GM19043 (cell line): ENCODE data around the gene NUB1.
A peak's percentile ranks its signal among the peaks of the same experiment; 100 is the strongest.
"Not testable (repeated sequence)": the region's sequence is repeated elsewhere in the genome, so short reads cannot be mapped to it uniquely, and the experiment has no call there.

ENCODE experiments used
- ATAC-seq: cut with Tn5 transposase; IDR thresholded peaks from one replicate; pipeline ENCODE4 v1.9.1; 2021; ENCODE audit warnings: low read depth; ENCODE audit not compliant: unreplicated experiment

NUB1 gene, protein sequence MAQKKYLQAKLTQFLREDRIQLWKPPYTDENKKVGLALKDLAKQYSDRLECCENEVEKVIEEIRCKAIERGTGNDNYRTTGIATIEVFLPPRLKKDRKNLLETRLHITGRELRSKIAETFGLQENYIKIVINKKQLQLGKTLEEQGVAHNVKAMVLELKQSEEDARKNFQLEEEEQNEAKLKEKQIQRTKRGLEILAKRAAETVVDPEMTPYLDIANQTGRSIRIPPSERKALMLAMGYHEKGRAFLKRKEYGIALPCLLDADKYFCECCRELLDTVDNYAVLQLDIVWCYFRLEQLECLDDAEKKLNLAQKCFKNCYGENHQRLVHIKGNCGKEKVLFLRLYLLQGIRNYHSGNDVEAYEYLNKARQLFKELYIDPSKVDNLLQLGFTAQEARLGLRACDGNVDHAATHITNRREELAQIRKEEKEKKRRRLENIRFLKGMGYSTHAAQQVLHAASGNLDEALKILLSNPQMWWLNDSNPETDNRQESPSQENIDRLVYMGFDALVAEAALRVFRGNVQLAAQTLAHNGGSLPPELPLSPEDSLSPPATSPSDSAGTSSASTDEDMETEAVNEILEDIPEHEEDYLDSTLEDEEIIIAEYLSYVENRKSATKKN

DNA sequence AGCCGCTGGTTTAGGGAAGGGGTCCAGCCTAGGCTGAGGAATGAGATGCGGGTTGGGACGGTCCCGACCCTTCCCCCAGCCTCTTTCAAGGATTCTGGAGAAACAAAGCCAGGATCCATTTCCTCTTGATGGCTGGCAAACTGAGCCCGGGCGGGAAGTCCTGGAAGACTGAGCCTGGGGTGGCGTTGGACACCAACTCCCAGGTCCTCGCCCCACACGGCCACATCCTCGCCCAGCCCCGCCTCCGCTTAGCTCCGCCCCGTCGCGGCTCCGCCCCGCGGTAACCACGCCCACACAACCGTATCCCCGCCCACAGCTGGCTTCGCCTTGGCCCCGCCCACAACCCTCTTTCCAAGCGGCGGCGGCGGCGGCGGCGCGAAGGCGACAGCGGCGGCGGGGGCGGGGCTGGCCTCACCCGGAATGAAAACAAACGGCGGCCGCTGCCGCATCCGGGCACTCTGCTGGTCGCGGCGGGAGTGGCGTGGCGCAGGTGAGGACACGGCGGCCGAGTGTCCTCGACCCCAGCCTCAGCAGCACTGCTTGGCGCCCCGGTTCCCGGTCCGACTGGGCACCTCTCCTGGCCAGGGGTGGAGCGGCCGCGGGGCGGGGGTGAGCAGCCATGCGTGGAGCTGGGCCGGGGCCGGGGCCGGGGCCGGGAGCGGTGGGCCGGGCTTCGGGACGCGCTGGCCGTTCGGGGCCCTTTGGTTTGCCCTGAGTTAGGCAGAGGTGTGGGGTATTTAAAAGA, at the start of gene NUB1:
Gene NUB1, plus strand, starts transcription at position 456 of the 745 bp plus-strand sequence. CDS start 3,538 bp downstream, outside the sequence.
- ATAC-seq: peak; percentile 50

DNA sequence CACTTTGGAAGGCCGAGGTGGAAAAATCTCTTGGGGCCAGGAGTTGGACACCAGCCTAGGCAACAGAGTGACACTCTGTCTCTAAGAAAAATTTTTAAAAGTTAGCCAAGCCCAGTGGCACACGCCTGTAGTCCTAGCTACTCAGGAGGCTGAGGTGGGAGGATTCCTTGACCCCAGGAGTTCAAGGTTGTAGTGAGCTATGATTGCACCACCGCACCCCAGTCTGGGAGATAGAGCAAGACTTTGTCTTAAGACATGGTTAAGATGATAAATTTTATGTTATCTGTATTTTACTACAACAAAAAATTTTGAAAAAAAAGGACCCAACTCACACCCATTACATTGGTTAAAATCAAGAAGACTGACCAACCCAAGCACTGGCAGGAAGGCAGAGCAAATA, 48.8 kb upstream of the NUB1 start:
- no peak for ATAC-seq

DNA sequence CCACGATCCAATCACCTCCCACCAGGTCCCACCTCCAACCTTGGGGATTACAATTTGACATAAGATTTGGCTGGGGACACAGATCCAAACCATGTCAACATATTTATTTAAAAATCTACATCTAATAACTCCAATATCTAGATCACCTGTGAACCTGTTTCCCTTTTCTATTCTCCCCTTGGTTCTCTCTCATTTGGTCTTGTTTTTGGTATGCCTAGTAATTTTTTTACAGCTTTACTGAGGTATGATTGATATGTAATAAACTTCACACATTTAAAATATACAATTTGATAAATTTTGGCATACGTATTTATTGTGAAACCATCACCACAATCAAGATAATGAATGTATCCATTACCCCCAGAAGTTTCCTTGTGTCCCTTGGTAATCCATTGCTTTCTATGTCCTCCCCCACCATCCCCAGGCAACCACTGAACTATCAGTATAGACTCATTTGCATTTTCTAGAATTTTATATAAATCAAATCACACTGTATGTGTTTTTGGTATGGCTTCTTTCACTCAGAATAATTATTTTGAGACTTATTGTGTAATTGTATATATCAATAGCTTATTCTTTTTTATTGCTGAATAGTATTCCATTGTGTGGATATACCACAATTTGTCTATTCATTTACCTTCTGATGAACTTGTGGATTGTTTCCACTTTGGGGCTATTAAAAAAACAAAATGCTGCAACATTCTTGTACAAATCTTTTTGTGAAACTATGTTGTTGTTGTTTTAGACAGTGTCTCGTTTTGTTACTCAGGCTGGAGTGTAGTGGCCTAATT, 45.2 kb upstream of the NUB1 start:
- ATAC-seq: no peak

DNA sequence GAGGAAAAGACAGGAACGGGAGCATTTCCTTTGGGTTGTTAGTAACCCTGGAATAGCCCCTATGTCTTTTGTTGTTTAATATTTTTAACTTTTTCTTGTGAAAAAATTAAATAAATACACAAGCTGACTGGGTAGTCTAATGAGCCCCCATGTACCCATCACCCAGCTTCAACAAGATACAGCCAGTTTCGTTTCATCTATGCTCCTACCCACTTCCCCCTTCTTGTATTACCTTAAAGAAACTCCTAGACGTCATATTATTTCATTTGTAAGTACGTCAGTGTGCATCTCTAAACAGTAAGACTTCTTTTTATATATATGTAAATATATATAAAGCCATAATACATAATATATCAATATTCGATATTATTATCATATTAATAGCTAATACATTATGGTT, 42.8 kb upstream of the NUB1 start:
- no peak for ATAC-seq

DNA sequence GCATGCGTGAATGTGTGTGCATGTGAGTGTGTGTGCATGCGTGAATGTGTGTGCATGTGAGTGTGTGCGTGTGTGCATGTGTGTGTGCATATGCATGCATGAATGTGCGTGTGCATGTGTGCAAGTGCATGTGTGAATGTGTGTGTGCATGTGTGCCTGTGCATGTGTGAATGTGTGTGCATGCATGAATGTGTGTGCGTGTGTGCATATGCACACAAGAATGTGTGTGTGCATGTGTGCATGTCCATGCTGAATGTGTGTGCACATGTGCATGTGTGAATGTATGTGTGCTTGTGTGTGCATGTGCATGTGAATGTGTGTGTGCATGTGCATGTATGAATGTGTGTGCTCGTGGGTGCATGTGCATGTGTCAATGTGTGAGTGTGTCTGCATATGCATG, 42.1 kb upstream of the NUB1 start:
- no peak for ATAC-seq

DNA sequence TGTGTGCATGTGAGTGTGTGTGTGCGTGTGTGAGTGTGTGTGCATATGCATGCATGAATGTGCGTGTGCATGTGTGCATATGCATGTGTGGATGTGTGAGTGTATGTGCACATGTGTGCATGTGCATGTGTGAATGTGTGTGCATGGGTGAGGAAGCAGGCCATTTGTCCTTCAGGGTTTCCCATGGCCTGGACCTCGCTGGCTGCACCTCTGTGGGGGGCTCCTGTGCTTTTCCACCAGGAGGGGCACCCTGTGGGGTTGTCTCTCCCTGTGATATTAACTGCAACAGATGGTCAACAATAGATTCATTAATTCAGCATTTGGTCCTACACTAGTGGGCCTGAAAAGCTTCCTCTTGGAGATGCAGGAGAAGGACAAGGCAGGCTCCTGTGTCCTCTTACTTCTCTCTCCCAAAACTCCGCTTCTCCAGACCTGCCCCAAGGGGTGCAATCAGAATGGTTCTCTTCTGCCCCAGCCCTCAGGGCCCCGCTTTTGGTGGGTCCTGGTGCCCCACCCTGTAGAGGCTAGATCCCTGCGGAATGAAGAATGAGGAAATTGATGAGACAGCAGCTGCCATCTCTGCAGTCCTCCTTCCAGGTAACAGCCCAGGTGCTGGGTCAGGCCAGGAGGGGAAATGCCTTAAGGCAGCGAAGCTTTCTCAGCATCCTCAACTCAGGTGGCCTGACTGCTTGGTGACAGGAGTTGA, 41.5 kb upstream of the NUB1 start:
- ATAC-seq: no peak

DNA sequence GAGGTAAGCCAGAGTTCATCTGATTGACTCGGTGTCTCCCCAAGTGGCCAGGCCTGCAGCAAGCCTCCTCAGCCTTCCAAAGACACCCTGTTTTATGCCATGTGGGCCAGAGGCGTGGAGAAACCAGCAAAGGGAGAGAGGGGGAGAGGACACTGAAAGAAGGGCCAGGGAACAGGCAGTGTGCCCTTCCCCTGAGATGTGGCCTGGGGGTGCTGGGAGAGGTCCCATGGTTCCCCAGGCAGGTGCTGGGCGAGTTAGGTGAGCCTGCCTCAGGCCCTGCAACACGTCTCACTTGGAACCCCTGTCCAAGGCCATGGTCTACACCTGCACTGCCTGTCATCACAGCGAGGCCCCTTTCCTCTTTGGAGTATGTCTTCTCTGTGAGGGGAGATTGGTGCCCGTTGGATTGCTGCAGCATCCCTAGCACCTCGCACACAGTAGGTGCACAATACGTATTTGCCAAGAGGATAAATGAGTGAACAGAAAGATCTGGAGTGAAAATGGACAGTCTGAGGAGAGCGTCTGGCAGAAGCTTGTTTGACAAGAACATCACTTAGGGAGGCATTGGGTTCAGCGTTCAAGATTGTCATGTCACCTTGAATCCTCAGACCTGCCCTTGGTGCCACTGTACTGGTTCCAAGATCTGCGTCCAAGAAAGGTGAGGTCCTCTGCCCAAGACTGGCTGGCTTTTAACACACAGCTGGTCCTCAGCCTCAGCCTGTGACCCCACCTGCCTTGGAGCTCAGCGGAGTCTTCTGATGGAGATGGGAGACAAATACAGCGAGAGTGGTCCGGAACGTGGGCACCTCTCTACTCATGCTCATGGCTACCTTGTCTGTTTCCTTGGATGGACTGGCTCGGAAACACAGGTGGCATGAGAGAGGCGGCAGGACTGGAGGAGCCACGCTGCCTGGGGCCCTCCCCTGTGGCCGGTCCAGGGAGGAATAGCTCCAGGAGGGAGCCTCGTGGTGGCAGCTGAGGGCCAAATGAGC, 39.8 kb upstream of the NUB1 start:
- no peak for ATAC-seq

DNA sequence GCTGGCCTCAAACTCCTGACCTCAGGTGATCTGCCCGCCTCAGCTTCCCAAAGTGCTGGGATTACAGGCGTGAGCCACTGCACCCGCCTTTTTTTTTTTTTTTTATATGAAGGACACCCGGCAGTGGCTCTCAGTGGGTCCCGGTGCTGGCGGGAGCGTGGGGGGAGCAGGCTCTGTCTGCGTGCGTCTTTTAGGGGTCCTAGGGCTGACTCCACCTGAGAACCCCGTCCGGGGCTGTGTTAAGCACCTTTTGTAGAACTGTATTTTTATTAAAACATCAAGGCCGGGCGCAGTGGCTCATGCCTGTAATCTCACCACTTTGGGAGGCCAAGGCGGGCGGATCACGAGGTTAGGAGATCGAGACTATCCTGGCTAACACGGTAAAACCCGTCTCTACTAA, 37.4 kb upstream of the NUB1 start:
- ATAC-seq: not testable (repeated sequence)

DNA sequence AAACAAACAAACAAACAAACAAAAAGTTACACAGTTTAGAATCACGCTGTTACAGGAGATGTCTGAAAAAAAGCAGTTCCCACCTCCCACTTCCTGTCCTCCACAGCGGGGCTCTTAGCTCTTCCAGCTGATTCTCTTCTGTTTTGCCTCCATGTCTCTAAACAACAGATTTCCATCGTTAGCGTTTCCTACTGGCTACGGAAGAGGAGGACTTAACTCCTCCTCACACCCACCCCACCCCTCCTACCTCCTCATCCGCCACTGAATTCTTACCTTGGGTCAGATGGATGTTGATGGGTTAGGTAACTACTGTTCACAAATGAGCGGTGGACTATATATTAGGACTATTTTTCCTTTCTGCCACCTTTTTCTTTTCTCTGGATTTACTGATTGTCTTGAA, 36.8 kb upstream of the NUB1 start:
- ATAC-seq: no peak

DNA sequence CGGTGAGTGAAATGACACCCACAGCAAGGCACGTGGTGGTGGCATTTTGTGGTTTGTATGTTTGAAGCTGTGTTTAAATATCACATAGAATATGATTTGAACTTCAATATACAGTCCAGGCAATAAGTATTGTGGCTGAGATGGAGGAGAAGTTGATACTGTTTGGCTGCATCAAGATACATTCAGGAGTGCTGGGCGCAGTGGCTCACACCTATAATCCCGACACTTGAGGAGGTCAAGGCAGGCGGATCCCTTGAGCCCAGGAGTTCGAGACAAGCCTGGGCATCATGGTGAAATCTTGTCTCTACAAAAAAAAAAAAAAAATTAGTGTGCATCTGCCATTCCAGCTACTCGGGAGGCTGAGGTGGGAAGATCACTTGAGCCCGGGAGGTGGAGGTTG, 35.2 kb upstream of the NUB1 start:
- ATAC-seq: no peak

DNA sequence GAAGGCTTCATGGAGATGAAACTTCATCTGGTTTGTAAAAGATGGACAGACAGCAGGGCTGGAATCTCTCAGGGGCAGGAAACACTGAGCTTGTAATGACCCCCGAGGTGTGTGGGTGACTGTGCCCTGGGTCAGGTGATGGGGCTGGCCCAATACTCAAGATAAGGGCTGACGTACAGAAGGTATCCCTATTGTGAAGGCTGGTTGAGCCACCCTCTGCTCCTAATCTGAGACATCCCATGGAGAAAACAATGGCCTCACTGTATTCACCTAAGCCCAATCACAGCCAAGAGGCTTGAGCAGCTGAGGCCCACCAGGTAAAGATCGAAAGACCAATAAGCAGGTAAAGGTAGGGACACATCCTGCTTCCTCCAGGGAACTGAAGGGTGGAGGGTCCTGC, 34.8 kb upstream of the NUB1 start:
- ATAC-seq: no peak

DNA sequence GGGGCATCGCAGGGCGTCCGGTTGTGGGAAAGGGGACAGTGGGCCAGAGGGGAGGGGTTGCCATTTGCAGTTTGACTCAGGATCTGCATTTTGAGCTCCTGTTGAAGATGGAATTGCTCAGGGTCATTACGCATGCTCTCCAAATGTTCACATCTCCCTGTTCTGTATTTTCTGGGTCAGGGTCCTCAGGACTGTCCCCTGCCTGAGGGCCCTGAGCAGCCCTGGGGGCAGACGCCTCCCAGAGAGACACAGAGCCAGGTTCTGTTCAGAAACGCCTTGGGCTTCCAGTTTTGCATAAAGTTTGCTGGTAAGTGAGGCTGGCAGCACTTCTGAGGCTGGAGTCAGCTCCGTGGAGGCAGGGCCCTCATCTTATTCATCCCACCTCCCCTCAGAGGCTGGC, 34.1 kb upstream of the NUB1 start:
- no peak for ATAC-seq

DNA sequence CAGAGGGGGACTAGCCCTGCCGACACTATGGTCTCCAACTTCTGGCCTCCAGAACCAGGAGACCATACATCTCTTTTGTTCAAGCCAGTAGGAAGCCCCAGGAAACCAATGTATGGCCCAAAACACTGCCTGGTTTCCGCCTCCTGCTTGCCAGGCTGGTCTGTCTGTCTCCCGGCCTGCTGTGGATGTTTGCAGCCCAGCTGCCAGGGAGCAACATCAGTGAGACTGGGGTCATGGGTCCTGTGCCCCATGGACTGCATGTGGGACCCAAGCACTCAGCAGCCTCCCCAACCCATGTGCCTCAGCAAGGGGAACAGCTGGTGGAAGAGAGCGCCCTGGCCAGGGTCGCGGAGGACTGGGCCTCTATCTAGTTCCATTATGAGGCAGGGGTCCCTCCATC, 33.4 kb upstream of the NUB1 start:
- ATAC-seq: no peak

DNA sequence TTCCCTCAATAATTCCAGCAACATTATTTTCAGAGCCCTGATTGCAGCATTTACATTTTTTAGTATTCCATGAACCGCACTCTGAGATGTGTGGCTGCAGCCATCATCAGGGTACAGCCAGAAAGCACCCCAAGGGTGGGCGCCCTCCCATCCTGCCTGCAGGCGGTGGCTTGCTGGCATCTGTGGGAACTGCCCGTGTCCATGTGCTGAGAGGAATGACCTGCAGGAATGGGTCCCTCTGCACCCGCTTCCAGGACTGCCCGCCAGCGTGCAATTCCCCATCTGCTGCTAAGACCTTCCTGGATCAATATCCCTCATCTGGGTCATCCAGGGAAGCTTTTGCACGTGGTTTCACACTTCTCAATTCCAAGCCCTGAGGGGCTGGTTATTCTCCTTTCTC, 32.8 kb upstream of the NUB1 start:
- ATAC-seq: no peak

DNA sequence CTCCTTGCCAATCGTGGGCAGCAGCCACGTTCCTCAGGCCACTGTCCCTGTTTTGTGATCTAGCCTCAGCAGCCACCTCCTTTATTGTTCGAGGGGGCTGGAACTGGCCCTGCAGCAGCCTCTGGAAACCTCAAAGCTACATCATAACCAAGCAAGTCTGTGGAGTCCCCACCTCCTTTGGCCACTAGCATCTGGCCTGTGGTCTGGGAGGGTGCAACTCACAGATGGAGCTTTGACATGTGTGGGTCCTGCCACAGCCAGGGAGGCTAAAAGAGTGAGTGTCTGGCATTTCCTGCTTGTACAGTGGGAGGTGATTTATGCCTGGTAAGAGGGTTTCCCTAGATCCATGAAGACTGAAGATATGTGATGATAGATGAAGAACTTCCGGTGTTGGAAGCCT, 32.3 kb upstream of the NUB1 start:
- ATAC-seq: no peak

DNA sequence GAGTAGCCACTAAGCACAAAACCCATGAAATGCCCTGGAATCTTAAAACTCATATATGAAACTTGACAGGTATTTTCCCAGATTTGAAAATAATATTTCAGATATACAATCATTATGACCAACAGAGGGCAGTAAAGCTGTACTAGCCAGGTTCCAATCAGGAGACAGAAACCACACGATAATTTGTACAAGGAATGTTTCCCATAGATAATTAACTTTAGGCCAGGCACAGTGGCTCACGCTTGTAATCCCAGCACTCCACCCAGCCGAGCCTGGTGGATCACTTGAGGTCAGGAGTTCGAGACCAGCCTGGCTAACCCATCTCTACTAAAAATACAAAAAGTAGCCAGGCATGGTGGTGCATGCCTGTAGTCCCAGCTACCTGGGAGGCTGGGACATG, 31.0 kb upstream of the NUB1 start:
- ATAC-seq: no peak

DNA sequence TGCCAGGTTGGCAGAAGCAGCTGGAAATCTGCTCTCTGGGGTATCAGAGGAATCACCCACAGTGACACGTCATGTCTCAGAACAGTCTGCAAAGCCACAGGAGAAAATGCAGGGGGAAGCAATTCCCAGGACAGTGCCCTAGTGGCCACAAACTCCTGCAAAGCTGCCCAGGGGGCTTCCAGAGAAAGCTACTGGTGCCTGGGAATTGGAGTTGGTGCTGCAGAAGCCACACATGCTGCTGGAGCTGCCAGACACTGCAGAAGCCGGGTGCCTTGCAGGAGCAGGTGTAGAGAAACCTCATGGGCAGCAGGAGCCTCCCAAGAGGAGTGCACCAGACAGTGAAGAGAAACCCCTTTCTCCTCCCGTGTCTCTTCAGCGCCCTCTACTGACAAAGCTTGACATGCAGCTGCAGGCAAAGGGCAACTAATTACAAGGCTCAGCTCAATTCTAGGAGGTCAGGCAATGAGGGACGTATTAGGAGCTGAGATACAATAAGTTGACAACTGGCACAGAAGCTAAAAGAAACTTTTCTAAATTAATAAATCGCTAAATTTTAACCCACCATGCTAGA, 30.2 kb upstream of the NUB1 start:
- no peak for ATAC-seq

DNA sequence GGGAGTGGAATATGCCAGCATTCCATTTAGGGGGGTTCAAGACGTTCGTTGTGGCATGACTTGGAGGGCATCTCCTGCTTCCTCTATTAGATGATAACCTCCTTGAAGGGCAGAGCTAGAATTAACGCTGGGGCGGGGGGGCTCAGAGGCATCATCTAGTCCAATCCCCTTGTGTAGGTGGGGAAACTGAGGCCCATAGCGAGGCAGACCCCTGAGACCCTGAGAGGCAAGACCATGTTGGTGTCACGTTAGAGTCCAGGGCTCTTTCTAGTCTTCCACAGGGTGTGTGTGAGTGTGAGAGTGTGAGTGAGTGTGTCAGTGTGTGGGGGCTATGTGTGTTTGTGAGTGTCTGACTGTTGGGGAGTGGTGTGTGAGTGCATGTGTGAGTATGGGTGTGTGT, 29.3 kb upstream of the NUB1 start:
- ATAC-seq: no peak
